Stimulated activated CD4-positive, alpha-beta T cell treated with anti-CD3 and anti-CD28 coated beads, Interleukin-12 subunit alpha, Interleukin-12 subunit beta, amount 100 ng/mL, for 24 hours (primary cell): ENCODE results near the gene TECPR2.

ENCODE experiments used
- DNase-seq, 2 experiments: peaks; one replicate each; pipeline ENCODE4 v3.0.0-alpha.2; 2020; ENCODE audit warnings: low read depth in 2 of 2

The TECPR2 gene

GRCh38 chr14:102371361-102371760, 8.6 kb downstream of the TECPR2 start:
- no peak for DNase-seq

GRCh38 chr14:102373110-102373509, 10.4 kb downstream of the TECPR2 start:
- DNase-seq = no peak

GRCh38 chr14:102374264-102374663, 11.5 kb downstream of the TECPR2 start:
- DNase-seq = no peak

GRCh38 chr14:102375119-102375518, 12.4 kb downstream of the TECPR2 start:
- no peak for DNase-seq

- no peak for DNase-seq
These were observed 15.0 kb downstream of the TECPR2 start for GRCh38 chr14:102377696-102378095.

GRCh38 chr14:102378830-102379229, 16.1 kb downstream of the TECPR2 start:
- no peak for DNase-seq

GRCh38 chr14:102387086-102387485, 24.3 kb downstream of the TECPR2 start:
- no peak for DNase-seq

GRCh38 chr14:102389246-102389645, 26.5 kb downstream of the TECPR2 start:
- no peak for DNase-seq

- no peak for DNase-seq
These were observed 27.5 kb downstream of the TECPR2 start for GRCh38 chr14:102390064-102390855.

- no peak for DNase-seq
These were observed 29.8 kb downstream of the TECPR2 start for GRCh38 chr14:102392506-102392905.

- no peak for DNase-seq
These were observed 32.1 kb downstream of the TECPR2 start for GRCh38 chr14:102394717-102395375.

- DNase-seq = no peak
These were observed 33.8 kb downstream of the TECPR2 start for GRCh38 chr14:102396521-102396920.

GRCh38 chr14:102403028-102403427, 40.3 kb downstream of the TECPR2 start:
- no peak for DNase-seq

GRCh38 chr14:102407258-102407657, 44.5 kb downstream of the TECPR2 start:
- DNase-seq = no peak

GRCh38 chr14:102408724-102409123, 46.0 kb downstream of the TECPR2 start:
- no peak for DNase-seq

GRCh38 chr14:102415671-102416070, 52.9 kb downstream of the TECPR2 start:
- no peak for DNase-seq

GRCh38 chr14:102417001-102417431, 54.3 kb downstream of the TECPR2 start:
- DNase-seq = no peak

GRCh38 chr14:102417646-102418045, 54.9 kb downstream of the TECPR2 start:
- no peak for DNase-seq

GRCh38 chr14:102418169-102418852, 55.6 kb downstream of the TECPR2 start:
- DNase-seq = no peak

GRCh38 chr14:102418853-102419240, 56.1 kb downstream of the TECPR2 start:
- no peak for DNase-seq

GRCh38 chr14:102419276-102419675, 56.5 kb downstream of the TECPR2 start:
- no peak for DNase-seq

- DNase-seq = no peak
These were observed 57.0 kb downstream of the TECPR2 start for GRCh38 chr14:102419716-102420115.
